Fibroblast of lung (primary cell): Measurements from ENCODE around the gene GDI1. TPM values are rescaled to one million over a fixed set of nuclear protein-coding genes. Genes with fewer than 3 reads are reported as not detected.

Experiments
- DNase-seq, 2 donors: peaks; one replicate each; pipeline versions ENCODE4 v3.0.0 to v3.0.0-alpha.2; 2010; ENCODE audit warnings: low read depth in 2 of 2
- H2AFZ ChIP-seq: 2 replicates; pipeline ENCODE4 v1.5.1; 2012; ENCODE audit warnings: low read length, control low read depth, inconsistent platforms
- H3K27ac ChIP-seq: 2 replicates; pipeline ENCODE4 v1.5.1; 2011; ENCODE audit warnings: low read length, control low read depth; ENCODE audit not compliant: insufficient read depth
- H3K27me3 ChIP-seq: 2 replicates; pipeline ENCODE4 v1.5.1; 2011; ENCODE audit warnings: mild to moderate bottlenecking, low read length; ENCODE audit not compliant: control insufficient read depth, insufficient read depth
- H3K36me3 ChIP-seq: 2 replicates; pipeline ENCODE4 v1.5.1; 2011; ENCODE audit warnings: low read length; ENCODE audit not compliant: control insufficient read depth, insufficient read depth
- H3K4me1 ChIP-seq: 2 replicates; pipeline ENCODE4 v1.5.1; 2011; ENCODE audit warnings: low read length; ENCODE audit not compliant: control insufficient read depth, insufficient read depth; ENCODE audit errors: extremely low read depth
- H3K4me2 ChIP-seq: 2 replicates; pipeline ENCODE4 v1.5.1; 2011; ENCODE audit warnings: low read length, control low read depth; ENCODE audit not compliant: insufficient read depth; ENCODE audit errors: extremely low read depth
- H3K4me3 ChIP-seq, 4 experiments: fragments of 200-600 bp in 1 of 4; sonication (generic) in 1 of 4; replicated peaks in 1 of 4; 2 replicates each; pipeline ENCODE4 v1.5.1; 2011 to 2016; ENCODE audit warnings: low read length in 4 of 4, low read depth in 3 of 4, mild to moderate bottlenecking in 3 of 4, control low read depth in 2 of 4, inconsistent platforms in 1 of 4, mixed read lengths in 1 of 4; ENCODE audit not compliant: insufficient read depth in 1 of 4; ENCODE audit errors: control extremely low read depth in 1 of 4
- H3K79me2 ChIP-seq: 2 replicates; pipeline ENCODE4 v1.5.1; 2012; ENCODE audit warnings: mild to moderate bottlenecking, low read length, inconsistent platforms; ENCODE audit not compliant: control insufficient read depth, insufficient read depth
- H3K9ac ChIP-seq: 2 replicates; pipeline ENCODE4 v1.5.1; 2011; ENCODE audit warnings: mild to moderate bottlenecking, low read length, control low read depth; ENCODE audit not compliant: insufficient read depth
- H3K9me3 ChIP-seq: 2 replicates; pipeline ENCODE4 v1.5.1; 2012; ENCODE audit warnings: low read depth, low read length; ENCODE audit not compliant: control insufficient read depth, insufficient read depth
- H4K20me1 ChIP-seq: 2 replicates; pipeline ENCODE4 v1.5.1; 2011; ENCODE audit warnings: low read length; ENCODE audit not compliant: control insufficient read depth, insufficient read depth; ENCODE audit errors: extremely low read depth
- EZH2 ChIP-seq: IDR thresholded peaks from 2 replicates; pipeline ENCODE4 v1.5.1; 2012; ENCODE audit warnings: low read length, control low read depth, mild to moderate bottlenecking; ENCODE audit errors: missing control alignments
- polyA plus RNA-seq, 2 donors: library from polyadenylated mRNA; depleted of rRNA in 1 of 2; stranded (reverse) in 1 of 2; unstranded in 1 of 2; fragments of >200 nt; gene quantifications; 2 replicates each; pipeline ENCODE4 v1.2.1, GENCODE V29; 2011 to 2012; ENCODE audit warnings: missing spikeins in 1 of 2
- total RNA-seq: library from RNA; depleted of rRNA; stranded (reverse); fragments of >200 nt; gene quantifications from 2 replicates; pipeline ENCODE4 v1.2.1, GENCODE V29; 2014
- TF ChIP-seq, protein P1 (sequence below), 2 donors: IDR thresholded peaks in 1 of 2; conservative IDR thresholded peaks in 1 of 2; 1 replicate in 1 of 2; 2 replicates in 1 of 2; pipeline ENCODE4 v1.5.1; 2011 to 2012; ENCODE audit warnings: low read length in 2 of 2, control low read depth in 1 of 2, inconsistent platforms in 1 of 2, low read depth in 1 of 2, mild to moderate bottlenecking in 1 of 2

The GDI1 gene
- total and polyA plus RNA-seq, 2 donors (not counting 1 experiment from before 2014, with no cell fraction given) = 86.5 to 134 TPM

- H3K27ac ChIP-seq = peak overlapping the region; percentile 12
- no peak for DNase-seq
Measured at GRCh38 chrX:154458954-154459778, 22.2 kb downstream of the GDI1 start.

GRCh38 chrX:154459832-154460231 lies 22.9 kb downstream of the GDI1 start:
- peaks cover 38% of the 10 kb centered on the region for H3K79me2 ChIP-seq
- peak overlapping the region; percentile 37 to 73 (median 72) for H3K4me3 ChIP-seq
- no peaks in the 10 kb centered on the region for H3K9me3 ChIP-seq
- H3K36me3 ChIP-seq = peaks cover 15% of the 10 kb centered on the region
- DNase-seq = no peak
- no peak for TF ChIP-seq EZH2
- TF ChIP-seq, protein P1, sequence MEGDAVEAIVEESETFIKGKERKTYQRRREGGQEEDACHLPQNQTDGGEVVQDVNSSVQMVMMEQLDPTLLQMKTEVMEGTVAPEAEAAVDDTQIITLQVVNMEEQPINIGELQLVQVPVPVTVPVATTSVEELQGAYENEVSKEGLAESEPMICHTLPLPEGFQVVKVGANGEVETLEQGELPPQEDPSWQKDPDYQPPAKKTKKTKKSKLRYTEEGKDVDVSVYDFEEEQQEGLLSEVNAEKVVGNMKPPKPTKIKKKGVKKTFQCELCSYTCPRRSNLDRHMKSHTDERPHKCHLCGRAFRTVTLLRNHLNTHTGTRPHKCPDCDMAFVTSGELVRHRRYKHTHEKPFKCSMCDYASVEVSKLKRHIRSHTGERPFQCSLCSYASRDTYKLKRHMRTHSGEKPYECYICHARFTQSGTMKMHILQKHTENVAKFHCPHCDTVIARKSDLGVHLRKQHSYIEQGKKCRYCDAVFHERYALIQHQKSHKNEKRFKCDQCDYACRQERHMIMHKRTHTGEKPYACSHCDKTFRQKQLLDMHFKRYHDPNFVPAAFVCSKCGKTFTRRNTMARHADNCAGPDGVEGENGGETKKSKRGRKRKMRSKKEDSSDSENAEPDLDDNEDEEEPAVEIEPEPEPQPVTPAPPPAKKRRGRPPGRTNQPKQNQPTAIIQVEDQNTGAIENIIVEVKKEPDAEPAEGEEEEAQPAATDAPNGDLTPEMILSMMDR (conservative IDR thresholded peaks at IDR 0.05 in 1 of 2, IDR thresholded peaks at IDR 0.05 in 1 of 2; ENCODE audit: low read depth in 1 of 2, low read length in 2 of 2) = no peak
- H3K9ac ChIP-seq = no peak overlapping the region
- H4K20me1 ChIP-seq = no peaks in the 10 kb centered on the region
- no peaks in the 10 kb centered on the region for H3K27me3 ChIP-seq
- no peaks in the 10 kb centered on the region for H3K4me1 ChIP-seq
- H3K4me2 ChIP-seq = peak overlapping the region; percentile 66
- H2AFZ ChIP-seq = no peak overlapping the region
- H3K27ac ChIP-seq = peak overlapping the region; percentile 12

More at GRCh38 chrX:154458954-154459778, 22.2 kb downstream of the GDI1 start:
- TF ChIP-seq EZH2 = no peak
- TF ChIP-seq, protein P1 (conservative IDR thresholded peaks at IDR 0.05 in 1 of 2, IDR thresholded peaks at IDR 0.05 in 1 of 2; ENCODE audit: low read depth in 1 of 2, low read length in 2 of 2) = no peak
- Histone ChIP-seq H3K9me3 (no peaks in the 10 kb centered on the region), H3K79me2 (peaks cover 38% of the 10 kb centered on the region), H3K36me3 (peaks cover 13% of the 10 kb centered on the region), H3K9ac (peak overlapping the region; percentile 53), H3K4me2 (peak overlapping the region; percentile 66), H4K20me1 (no peaks in the 10 kb centered on the region), H3K27me3 (no peaks in the 10 kb centered on the region), H3K4me3 (peak overlapping the region; percentile 65 to 73 (median 72)), H2AFZ (no peak overlapping the region), H3K4me1 (no peaks in the 10 kb centered on the region)

- no peak overlapping the region for H3K9ac ChIP-seq
Measured at GRCh38 chrX:154460326-154460725, 23.4 kb downstream of the GDI1 start.

More at GRCh38 chrX:154460326-154460725, 23.4 kb downstream of the GDI1 start:
- Histone ChIP-seq H3K36me3 (peaks cover 15% of the 10 kb centered on the region), H3K27ac (no peak overlapping the region), H3K9me3 (no peaks in the 10 kb centered on the region), H3K4me1 (no peaks in the 10 kb centered on the region), H3K27me3 (no peaks in the 10 kb centered on the region), H2AFZ (no peak overlapping the region), H3K4me3 (peak overlapping the region in 1 of 4 experiments; percentile 73), H4K20me1 (no peaks in the 10 kb centered on the region), H3K79me2 (peaks cover 38% of the 10 kb centered on the region), H3K4me2 (peak overlapping the region; percentile 66)
- TF ChIP-seq, protein P1 (conservative IDR thresholded peaks at IDR 0.05 in 1 of 2, IDR thresholded peaks at IDR 0.05 in 1 of 2; ENCODE audit: low read depth in 1 of 2, low read length in 2 of 2) = no peak
- no peak for TF ChIP-seq EZH2
- DNase-seq = no peak
